IMR-90 (cell line): Measurements from ENCODE around the gene TNFAIP8L1.

ENCODE experiments used
- CEBPB ChIP-seq: IDR thresholded peaks from 2 replicates; pipeline ENCODE4 v1.6.1; 2012; ENCODE audit warnings: low read depth, low read length, improper control_type of control experiment
- FOS ChIP-seq: fragments of 150-350 bp; IDR thresholded peaks from 2 replicates; pipeline ENCODE4 v1.6.1; 2016; ENCODE audit warnings: low read depth, low read length
- POLR2A ChIP-seq: IDR thresholded peaks from 2 replicates; pipeline ENCODE4 v1.6.1; 2012; ENCODE audit warnings: mild to moderate bottlenecking, low read depth, low read length
- RAD21 ChIP-seq: IDR thresholded peaks from 2 replicates; pipeline ENCODE4 v1.6.1; 2012; ENCODE audit warnings: low read length, improper control_type of control experiment
- RCOR1 ChIP-seq: IDR thresholded peaks from 2 replicates; pipeline ENCODE4 v1.6.1; 2012; ENCODE audit warnings: mild to moderate bottlenecking, low read length, improper control_type of control experiment; ENCODE audit not compliant: insufficient replicate concordance
- SMC3 ChIP-seq: fragments of 150-350 bp; IDR thresholded peaks from 2 replicates; pipeline ENCODE4 v1.6.1; 2016; ENCODE audit warnings: low read depth, mild to moderate bottlenecking, antibody characterized with exemption, low read length, moderate library complexity
- TF ChIP-seq, protein P1 (sequence below): conservative IDR thresholded peaks from 2 replicates; pipeline ENCODE4 v1.5.1; 2012; ENCODE audit warnings: mild to moderate bottlenecking, low read depth, low read length, improper control_type of control experiment

GRCh38 chr19:4597975-4598671 lies 41.2 kb upstream of the TNFAIP8L1 start:
- TF ChIP-seq POLR2A (no peak), RAD21 (no peak), FOS (no peak), CEBPB (no peak), SMC3 (no peak), RCOR1 (no peak)
- TF ChIP-seq, protein P1, sequence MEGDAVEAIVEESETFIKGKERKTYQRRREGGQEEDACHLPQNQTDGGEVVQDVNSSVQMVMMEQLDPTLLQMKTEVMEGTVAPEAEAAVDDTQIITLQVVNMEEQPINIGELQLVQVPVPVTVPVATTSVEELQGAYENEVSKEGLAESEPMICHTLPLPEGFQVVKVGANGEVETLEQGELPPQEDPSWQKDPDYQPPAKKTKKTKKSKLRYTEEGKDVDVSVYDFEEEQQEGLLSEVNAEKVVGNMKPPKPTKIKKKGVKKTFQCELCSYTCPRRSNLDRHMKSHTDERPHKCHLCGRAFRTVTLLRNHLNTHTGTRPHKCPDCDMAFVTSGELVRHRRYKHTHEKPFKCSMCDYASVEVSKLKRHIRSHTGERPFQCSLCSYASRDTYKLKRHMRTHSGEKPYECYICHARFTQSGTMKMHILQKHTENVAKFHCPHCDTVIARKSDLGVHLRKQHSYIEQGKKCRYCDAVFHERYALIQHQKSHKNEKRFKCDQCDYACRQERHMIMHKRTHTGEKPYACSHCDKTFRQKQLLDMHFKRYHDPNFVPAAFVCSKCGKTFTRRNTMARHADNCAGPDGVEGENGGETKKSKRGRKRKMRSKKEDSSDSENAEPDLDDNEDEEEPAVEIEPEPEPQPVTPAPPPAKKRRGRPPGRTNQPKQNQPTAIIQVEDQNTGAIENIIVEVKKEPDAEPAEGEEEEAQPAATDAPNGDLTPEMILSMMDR, result no peak
